Stimulated activated CD8-positive, alpha-beta memory T cell treated with anti-CD3 and anti-CD28 coated beads, Interleukin-15, amount 100 ng/mL, for 24 hours (primary cell): Measurements from ENCODE around the gene MAPK8.

Experiments
- DNase-seq: peaks from one replicate; pipeline ENCODE4 v3.0.0-alpha.2; 2020; ENCODE audit warnings: low read depth

The MAPK8 gene

GRCh38 chr10:48477616-48478015, 171.1 kb downstream of the MAPK8 start:
- DNase-seq = no peak

GRCh38 chr10:48478469-48478868, 172.0 kb downstream of the MAPK8 start:
- DNase-seq = no peak

- no peak for DNase-seq
Measured at GRCh38 chr10:48478980-48479811, 172.7 kb downstream of the MAPK8 start.

- DNase-seq = no peak
Measured at GRCh38 chr10:48480397-48481374, 174.2 kb downstream of the MAPK8 start.

- no peak for DNase-seq
Measured at GRCh38 chr10:48481385-48481784, 174.9 kb downstream of the MAPK8 start.

- DNase-seq = no peak
Measured at GRCh38 chr10:48482207-48482606, 175.7 kb downstream of the MAPK8 start.

- DNase-seq = no peak
Measured at GRCh38 chr10:48484911-48485310, 178.4 kb downstream of the MAPK8 start.

GRCh38 chr10:48485711-48486110, 179.2 kb downstream of the MAPK8 start:
- DNase-seq = no peak

- DNase-seq = no peak
Measured at GRCh38 chr10:48487244-48487643, 180.8 kb downstream of the MAPK8 start.
